Breast epithelium (tissue), 3 donors: ENCODE data around the gene BNC2.

Experiments
- CTCF ChIP-seq, 3 donors: fragments of 450-650 bp; IDR thresholded peaks; one replicate each; pipeline ENCODE4 v1.5.1; 2016 to 2017; ENCODE audit warnings: antibody characterized with exemption in 3 of 3, mild to moderate bottlenecking in 3 of 3, moderate library complexity in 3 of 3
- POLR2A ChIP-seq: fragments of 450-650 bp; IDR thresholded peaks from one replicate; pipeline ENCODE4 v1.6.1; 2016; ENCODE audit warnings: antibody characterized with exemption, mild to moderate bottlenecking, moderate library complexity
- POLR2AphosphoS5 ChIP-seq, 3 donors: sonication (generic); formaldehyde crosslinking; IDR thresholded peaks; one replicate each; pipeline ENCODE4 v1.6.1; 2017; ENCODE audit warnings: antibody characterized with exemption in 3 of 3

DNA sequence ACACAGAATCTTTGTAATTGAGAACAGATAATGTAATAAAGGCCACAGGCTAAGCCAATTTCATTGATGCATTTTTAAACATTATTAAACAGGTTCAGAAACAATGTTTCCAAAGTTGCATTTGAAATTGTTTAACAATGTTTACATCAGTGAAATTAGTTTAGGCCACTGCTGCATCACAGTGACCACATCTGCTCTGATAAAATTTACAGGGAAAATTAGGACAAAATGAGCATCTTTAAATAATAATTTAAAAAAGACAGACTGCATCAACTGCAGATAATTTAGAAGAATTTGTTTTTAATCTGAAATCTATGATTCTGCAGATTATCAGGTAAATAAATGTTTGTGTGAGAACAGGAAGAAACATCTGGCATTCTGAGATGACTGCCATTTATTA lies 420.4 kb downstream of the BNC2 start:
- TF ChIP-seq POLR2AphosphoS5 (IDR thresholded peaks at IDR 0.05) (no peak), CTCF (IDR thresholded peaks at IDR 0.05) (no peak), POLR2A (no peak)
